GF-D8 (cell line): ENCODE results near the gene ASTN2.

Source experiments
- DNase-seq: peaks from one replicate; lab custom pipeline; 2025; lab: John Stamatoyannopoulos, UW

ASTN2 gene

DNA sequence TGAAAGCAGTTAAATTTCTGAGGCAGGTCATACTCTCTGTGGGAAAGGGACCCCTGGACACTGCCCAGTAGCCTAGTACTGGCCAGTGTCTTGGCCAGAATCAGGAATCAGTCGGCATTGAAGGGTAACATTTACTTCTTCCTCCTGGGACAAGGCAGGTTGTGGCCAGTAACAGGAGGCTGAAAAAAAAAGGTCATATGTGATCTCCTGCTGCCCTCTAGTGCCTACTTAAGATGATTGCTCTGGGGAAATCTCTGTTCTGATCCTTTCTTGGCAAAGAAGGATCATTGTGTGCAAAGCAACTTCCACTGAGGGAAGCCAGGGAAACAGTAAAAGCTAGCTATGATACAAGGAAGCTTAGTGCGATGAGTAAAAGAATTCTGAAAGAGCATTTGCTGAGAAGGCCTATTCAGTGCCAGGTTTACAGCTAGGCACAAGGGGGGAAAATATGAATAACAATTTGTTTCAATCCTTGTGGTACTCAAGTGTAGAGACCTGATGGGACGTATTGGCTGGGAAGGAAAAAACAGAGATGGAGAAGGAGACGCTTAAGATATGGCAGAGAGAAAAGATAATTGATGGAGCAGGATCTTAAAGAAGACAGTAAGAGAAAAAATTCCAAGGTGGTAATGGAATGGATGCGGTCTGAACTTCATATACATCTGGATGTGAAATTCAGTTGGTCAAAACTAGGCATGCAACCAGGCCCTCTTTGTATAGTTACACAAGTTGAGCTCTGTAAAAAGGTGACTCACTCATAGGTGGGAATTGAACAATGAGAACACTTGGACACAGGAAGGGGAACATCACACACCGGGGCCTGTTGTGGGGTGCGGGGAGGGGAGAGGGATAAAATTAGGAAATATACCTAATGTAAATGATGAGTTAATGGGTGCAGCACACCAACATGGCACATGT is 753.6 kb downstream of the ASTN2 start:
- no peak for DNase-seq

- DNase-seq, result no peak
Measured at GRCh38 chr9:116658265-116658664, 756.6 kb downstream of the ASTN2 start.

- DNase-seq, result no peak
Measured at GRCh38 chr9:116656977-116657376, 757.9 kb downstream of the ASTN2 start.

- DNase-seq, result no peak
Measured at GRCh38 chr9:116656501-116656971, 758.3 kb downstream of the ASTN2 start.

- no peak for DNase-seq
Measured at GRCh38 chr9:116654059-116654355, 760.9 kb downstream of the ASTN2 start.

- no peak for DNase-seq
Measured at GRCh38 chr9:116653348-116654058, 761.4 kb downstream of the ASTN2 start.

- no peak for DNase-seq
Measured at GRCh38 chr9:116647515-116647809, 767.4 kb downstream of the ASTN2 start.

DNA sequence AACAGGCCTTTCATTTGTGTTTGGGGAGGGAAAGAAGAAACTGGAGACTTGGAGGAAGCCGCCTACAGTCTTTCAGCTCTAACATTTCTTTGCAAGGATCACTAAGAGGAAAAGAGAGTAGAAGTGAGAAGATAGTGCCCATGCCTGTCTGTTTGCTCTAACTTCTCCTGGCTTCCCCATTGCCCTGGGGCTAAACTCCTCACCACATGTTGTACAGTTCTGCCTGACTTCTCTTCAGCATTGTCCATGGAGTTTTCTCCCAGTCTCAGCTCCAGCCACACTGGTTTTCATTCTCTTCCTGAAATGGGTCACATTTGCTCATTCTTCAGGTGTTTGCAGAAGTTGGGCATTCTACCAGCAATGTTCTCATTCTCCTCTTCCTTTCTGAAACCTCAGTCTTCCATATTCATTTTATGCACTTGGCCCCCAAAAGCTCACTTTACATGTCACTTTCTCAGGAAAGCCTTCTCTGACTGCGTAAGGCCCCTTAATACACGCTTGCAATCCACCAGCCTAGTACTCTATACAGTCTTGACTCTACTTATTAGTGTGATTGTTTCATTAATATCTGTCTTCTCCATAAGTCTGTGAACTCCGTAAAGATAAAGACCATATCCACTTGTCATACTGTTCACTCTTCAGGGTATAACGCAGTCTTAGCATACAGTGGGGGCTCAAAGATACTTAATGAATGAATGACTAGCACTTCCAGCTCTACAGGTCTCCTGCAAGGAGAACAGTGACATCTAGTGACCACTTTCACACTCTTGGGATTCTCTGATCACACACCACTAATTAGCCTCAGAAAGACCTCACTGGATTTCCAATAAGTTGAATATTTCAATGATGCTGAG is 768.0 kb downstream of the ASTN2 start:
- no peak for DNase-seq

GRCh38 chr9:116644091-116644688 is 770.7 kb downstream of the ASTN2 start:
- DNase-seq, result no peak

GRCh38 chr9:116643691-116644090 is 771.2 kb downstream of the ASTN2 start:
- DNase-seq, result no peak

DNA sequence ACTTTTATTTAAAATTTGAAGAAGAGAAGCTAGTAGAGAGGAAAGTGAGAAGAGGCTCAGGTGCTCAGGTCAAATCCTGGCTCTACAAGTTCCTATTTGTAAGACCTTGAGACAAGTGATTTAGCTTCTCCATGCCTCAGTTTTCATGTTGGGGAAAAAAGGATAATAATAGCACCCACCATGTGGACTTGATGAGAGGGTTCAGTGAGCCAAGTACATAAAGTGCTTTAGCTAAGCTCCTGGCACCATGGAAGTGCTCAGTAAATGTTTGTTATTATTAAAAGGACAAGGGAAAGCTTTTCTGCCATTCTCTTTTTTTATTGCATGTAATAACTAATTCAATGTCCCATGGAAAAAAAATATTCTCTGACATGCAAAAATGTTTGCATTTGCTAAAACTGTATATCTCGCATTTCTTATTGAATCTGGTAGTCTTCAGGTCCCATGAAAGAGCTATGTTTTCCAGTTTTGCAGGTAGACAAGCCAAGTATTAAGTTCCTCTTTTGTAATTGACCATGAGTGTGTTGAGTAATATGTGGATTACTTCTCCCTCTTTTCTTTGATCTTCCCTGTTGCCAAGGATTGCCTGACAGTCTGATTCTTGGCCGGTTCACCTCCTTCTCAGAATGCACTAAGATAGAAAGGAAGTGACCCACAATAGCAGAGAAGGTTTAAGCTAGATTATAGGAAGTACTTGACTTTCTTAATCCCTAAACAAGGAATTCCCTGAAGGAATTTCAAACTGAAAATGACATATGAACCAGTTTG is 773.4 kb downstream of the ASTN2 start:
- no peak for DNase-seq

DNA sequence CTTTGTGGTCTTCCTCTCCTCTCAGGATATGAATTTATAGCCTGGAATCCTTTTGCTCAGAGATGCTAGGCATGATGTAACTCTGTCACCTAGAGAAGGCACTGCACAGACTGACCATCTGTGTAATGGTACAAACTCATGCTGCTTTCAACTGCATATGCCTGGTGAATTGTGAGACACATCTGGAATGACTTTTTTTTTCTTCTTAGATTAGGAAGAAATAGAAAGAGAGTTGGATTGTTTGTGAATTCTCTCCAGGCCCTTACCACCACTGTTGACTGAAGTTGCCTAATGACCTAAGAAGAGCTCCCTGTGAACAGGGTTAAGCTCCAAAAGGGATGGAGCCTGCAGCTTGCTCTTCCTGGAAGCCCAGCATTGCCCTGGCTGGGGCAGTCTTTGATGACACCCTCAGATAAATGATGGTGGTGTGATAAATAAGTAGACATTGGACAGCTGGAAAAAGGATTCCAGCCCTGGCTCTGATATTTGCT is 775.6 kb downstream of the ASTN2 start:
- DNase-seq, result no peak

- DNase-seq, result no peak
Measured at GRCh38 chr9:116635908-116636307, 778.9 kb downstream of the ASTN2 start.

DNA sequence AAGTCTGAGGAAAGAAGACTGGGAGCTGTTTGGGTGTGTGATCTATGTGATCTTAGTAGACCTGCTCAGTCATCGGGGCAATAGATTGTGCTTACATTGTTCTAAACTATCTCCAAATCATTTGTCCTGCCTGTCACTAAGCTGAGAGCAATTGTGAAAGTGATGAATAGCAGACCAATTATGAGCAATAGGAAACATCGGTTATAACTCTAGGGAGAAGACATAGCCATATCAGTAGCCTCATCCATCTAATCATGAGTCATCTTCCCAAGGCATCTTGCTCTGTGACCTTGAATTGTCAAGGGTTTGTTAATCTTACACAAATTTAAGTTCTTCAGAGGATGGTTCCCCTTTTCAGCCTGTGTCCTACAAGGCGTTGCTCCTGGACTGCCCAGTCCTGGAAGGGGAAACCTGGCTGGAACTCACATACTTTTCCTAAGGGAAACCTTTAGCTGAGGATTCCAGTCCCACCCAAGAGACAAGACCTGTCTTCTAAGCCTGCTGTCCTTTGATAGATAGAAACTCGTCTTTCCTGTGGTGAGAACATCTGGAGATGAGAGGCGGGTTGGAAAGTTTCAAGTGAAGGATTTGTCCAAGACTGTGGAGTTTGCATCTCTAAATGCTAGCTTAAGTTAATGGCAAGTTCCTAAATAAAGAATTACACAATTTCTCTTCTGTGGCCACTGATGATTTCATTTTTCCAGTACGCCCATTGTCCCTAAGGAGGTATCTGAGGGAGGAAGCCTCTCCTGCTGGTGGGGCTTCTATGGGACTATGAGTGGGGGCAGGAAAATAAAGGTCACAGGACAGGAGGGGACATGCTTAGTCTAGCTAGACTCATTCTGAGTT is 781.6 kb downstream of the ASTN2 start:
- no peak for DNase-seq

DNA sequence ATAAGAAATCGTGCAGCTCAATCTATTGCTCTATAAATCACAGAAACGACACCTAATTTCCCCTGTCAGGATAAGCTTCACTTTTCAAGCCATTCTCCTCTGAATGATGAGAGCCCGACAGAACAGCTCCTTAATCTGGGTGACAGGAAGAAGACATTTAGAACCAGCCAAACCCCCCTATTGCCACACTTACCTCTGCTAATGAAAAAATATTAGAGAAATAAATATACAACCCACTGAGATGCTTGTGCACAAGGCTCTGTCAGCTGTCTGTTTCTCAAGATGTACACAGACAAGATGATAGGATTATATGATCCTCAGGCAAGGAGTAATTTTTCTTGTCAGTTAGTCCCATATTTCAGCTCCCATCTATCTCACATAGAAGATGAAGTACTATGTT is 785.2 kb downstream of the ASTN2 start:
- no peak for DNase-seq

- DNase-seq, result no peak
Measured at GRCh38 chr9:116628716-116629115, 786.1 kb downstream of the ASTN2 start.

- no peak for DNase-seq
Measured at GRCh38 chr9:116627433-116627832, 787.4 kb downstream of the ASTN2 start.

DNA sequence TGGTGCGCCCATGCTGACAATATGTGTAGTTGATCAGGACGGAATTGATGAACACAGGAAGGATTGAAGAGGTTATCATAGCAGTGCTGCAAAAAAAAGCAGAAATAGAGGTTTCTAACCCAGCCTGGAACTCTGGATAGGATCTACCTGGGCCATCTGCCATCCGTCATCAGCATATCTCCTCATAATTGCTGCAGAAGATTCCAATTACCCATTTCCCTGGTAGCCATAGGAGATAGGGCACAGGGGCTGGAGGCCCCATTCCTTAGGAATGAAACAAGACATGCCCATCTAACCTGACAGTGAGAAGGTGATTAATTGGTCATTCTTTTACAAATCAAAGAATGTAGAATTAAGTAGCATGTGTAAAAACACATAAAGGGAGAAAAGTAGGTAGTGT is 788.1 kb downstream of the ASTN2 start:
- DNase-seq, result no peak

GRCh38 chr9:116623715-116624114 is 791.1 kb downstream of the ASTN2 start:
- no peak for DNase-seq

DNA sequence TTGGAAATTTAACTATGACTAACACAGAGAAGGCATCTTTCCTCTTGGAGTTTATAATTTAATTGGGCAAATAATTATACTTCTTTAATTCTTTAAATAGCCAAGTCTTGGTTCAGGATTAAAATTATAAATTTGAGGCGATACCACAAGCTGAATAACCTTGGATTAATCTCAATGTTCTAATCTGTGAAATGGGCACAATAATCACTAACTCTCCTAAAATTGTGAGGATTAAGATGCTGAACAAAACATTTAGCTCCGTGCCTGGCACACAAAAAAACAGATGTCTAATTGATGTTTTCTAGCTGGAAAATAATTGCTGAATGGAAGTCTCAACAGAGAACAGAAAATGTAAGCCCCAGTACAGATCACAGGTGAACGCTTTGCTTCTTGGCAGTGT is 797.5 kb downstream of the ASTN2 start:
- no peak for DNase-seq
